Natural killer cell (primary cell): ENCODE data around the gene HILPDA. TPM values are rescaled to one million over a fixed set of nuclear protein-coding genes. Genes with fewer than 3 reads are reported as not detected.

Source experiments
- ATAC-seq, 3 donors: fragments of 150-1000 bp in 2 of 3; fragments of 200-7000 bp in 1 of 3; cut with Tn5 transposase; 1 replicate in 1 of 3; 2 replicates in 2 of 3; pipeline ENCODE4 v1.10.0; 2021; ENCODE audit warnings: mild to moderate bottlenecking in 2 of 3, moderate library complexity in 2 of 3
- DNase-seq, 2 donors: peaks; one replicate each; pipeline versions ENCODE4 v3.0.0 to v3.0.0-alpha.2; 2013 to 2021; ENCODE audit warnings: mixed read lengths in 1 of 2
- H3K27ac ChIP-seq: one replicate; pipeline ENCODE4 v1.5.1; 2013; ENCODE audit warnings: mild to moderate bottlenecking, low read length
- H3K27me3 ChIP-seq: one replicate; pipeline ENCODE4 v1.6.1; 2013; ENCODE audit warnings: low read length; ENCODE audit not compliant: control insufficient read depth, insufficient read depth
- H3K36me3 ChIP-seq: one replicate; pipeline ENCODE4 v1.6.1; 2013; ENCODE audit warnings: low read length; ENCODE audit not compliant: control insufficient read depth, insufficient read depth
- H3K4me1 ChIP-seq: one replicate; pipeline ENCODE4 v1.6.1; 2013; ENCODE audit warnings: low read length; ENCODE audit not compliant: control insufficient read depth, insufficient read depth
- H3K4me3 ChIP-seq: one replicate; pipeline ENCODE4 v1.5.1; 2013; ENCODE audit warnings: low read length
- H3K9me3 ChIP-seq: one replicate; pipeline ENCODE4 v1.6.1; 2013; ENCODE audit warnings: low read length; ENCODE audit not compliant: control insufficient read depth, insufficient read depth
- H3K27ac Mint-ChIP-seq, 2 donors: one replicate each; pipeline ENCODE4 v1.8.0; 2022; ENCODE audit warnings: mild to moderate bottlenecking in 2 of 2, mixed read lengths in 2 of 2, moderate library complexity in 1 of 2
- H3K27me3 Mint-ChIP-seq, 2 donors: one replicate each; pipeline ENCODE4 v1.8.0; 2022; ENCODE audit warnings: low read depth in 2 of 2, mixed read lengths in 2 of 2
- H3K36me3 Mint-ChIP-seq: one replicate; pipeline ENCODE4 v1.8.0; 2022; ENCODE audit warnings: mixed read lengths
- H3K4me1 Mint-ChIP-seq, 2 donors: one replicate each; pipeline ENCODE4 v1.8.0; 2022; ENCODE audit warnings: mixed read lengths in 2 of 2
- H3K4me3 Mint-ChIP-seq: one replicate; pipeline ENCODE4 v1.8.0; 2022; ENCODE audit warnings: mild to moderate bottlenecking, moderate library complexity, mixed read lengths
- H3K9me3 Mint-ChIP-seq, 2 donors: one replicate each; pipeline ENCODE4 v1.8.0; 2022; ENCODE audit warnings: mixed read lengths in 2 of 2
- CTCF ChIP-seq: fragments of 200-600 bp; IDR thresholded peaks from one replicate; pipeline ENCODE4 v1.8.0; 2022; ENCODE audit warnings: antibody characterized with exemption
- WGBS: methylation state at CpG from one replicate; pipeline ENCODE4 v1.1.7; 2013; ENCODE audit warnings: missing lambda C conversion rate; ENCODE audit not compliant: insufficient coverage; 5-methylcytosine and 5-hydroxymethylcytosine counted together
- intact Hi-C: fragments of 100-400 bp; cut with micrococcal nuclease; formaldehyde crosslinking; loops from one replicate; pipeline ENCODE4 v1.14.2; 2022
- total RNA-seq, 4 donors: library from RNA; stranded (reverse); fragments of 120-200 nt in 1 of 4; gene quantifications; one replicate each; pipeline versions ENCODE4 v1.2.3 to v1.2.4, GENCODE V29; 2013 to 2022

HILPDA gene
- total RNA-seq, 3 donors from 2014 or later (not counting 1 experiment from before 2014, with no cell fraction given): 1.9 to 5.1 (median 2.3) TPM

- no peaks in the 10 kb centered on the region for H3K36me3 Mint-ChIP-seq
- 55% methylated on average over 3 of the region's 4 CpGs for WGBS
- ATAC-seq (no peak), DNase-seq (no peak)
- Histone ChIP-seq H3K36me3 (no peaks in the 10 kb centered on the region), H3K27me3 (no peaks in the 10 kb centered on the region), H3K9me3 (no peaks in the 10 kb centered on the region), H3K4me3 (no peak overlapping the region), H3K4me1 (no peaks in the 10 kb centered on the region), H3K27ac (no peak overlapping the region)
- no peak for TF ChIP-seq CTCF
- no peak overlapping the region for H3K27ac Mint-ChIP-seq
- no peak overlapping the region for H3K4me3 Mint-ChIP-seq
- H3K27me3 Mint-ChIP-seq: peaks cover 17% of the 10 kb centered on the region in 2 donors
- H3K4me1 Mint-ChIP-seq: no peaks in the 10 kb centered on the region
- intact Hi-C loops: no loop called here
- no peaks in the 10 kb centered on the region for H3K9me3 Mint-ChIP-seq
These were observed 7.6 kb upstream of the HILPDA start for GRCh38 chr7:128447941-128448564.

GRCh38 chr7:128448751-128449302, 6.9 kb upstream of the HILPDA start:
- DNase-seq: no peak
- no peak for TF ChIP-seq CTCF

GRCh38 chr7:128450409-128450808, 5.3 kb upstream of the HILPDA start:
- H3K4me1 ChIP-seq: peaks cover 8% of the 10 kb centered on the region
- no peak overlapping the region for H3K27ac Mint-ChIP-seq
- no peaks in the 10 kb centered on the region for H3K36me3 ChIP-seq
- H3K4me1 Mint-ChIP-seq: peaks cover 5% of the 10 kb centered on the region in 2 donors
- H3K36me3 Mint-ChIP-seq: no peaks in the 10 kb centered on the region
- H3K4me3 ChIP-seq: no peak overlapping the region
- intact Hi-C loops: loop anchor here (10.0 kb wide), 1 partner anchor 84 kb away; no protein-coding TSS in a partner anchor
- H3K9me3 Mint-ChIP-seq: no peaks in the 10 kb centered on the region
- peaks cover 14 to 17% of the 10 kb centered on the region in 2 donors for H3K27me3 Mint-ChIP-seq
- no peaks in the 10 kb centered on the region for H3K9me3 ChIP-seq
- WGBS: 62% methylated on average over 4 of the region's 4 CpGs
- ATAC-seq: no peak
- H3K27me3 ChIP-seq: no peaks in the 10 kb centered on the region
- no peak overlapping the region for H3K27ac ChIP-seq
- no peak overlapping the region for H3K4me3 Mint-ChIP-seq
- no peak for TF ChIP-seq CTCF
- no peak for DNase-seq

More at GRCh38 chr7:128448751-128449302, 6.9 kb upstream of the HILPDA start:
- no peak overlapping the region for H3K27ac ChIP-seq
- ATAC-seq: no peak
- H3K27me3 ChIP-seq: no peaks in the 10 kb centered on the region
- H3K9me3 ChIP-seq: no peaks in the 10 kb centered on the region
- H3K4me3 ChIP-seq: no peak overlapping the region
- no peaks in the 10 kb centered on the region for H3K36me3 Mint-ChIP-seq
- intact Hi-C loops: no loop called here
- H3K27me3 Mint-ChIP-seq: peaks cover 14 to 17% of the 10 kb centered on the region in 2 donors
- H3K36me3 ChIP-seq: no peaks in the 10 kb centered on the region
- WGBS: 93% methylated on average over 3 of the region's 6 CpGs
- H3K9me3 Mint-ChIP-seq: no peaks in the 10 kb centered on the region
- H3K4me1 ChIP-seq: no peaks in the 10 kb centered on the region
- H3K27ac Mint-ChIP-seq: no peak overlapping the region
- no peak overlapping the region for H3K4me3 Mint-ChIP-seq
- no peaks in the 10 kb centered on the region for H3K4me1 Mint-ChIP-seq
